Retinal pigment epithelial cell (primary cell): ENCODE measurements around the gene UNC5B.
A peak's percentile ranks its signal among the peaks of the same experiment; 100 is the strongest.

Experiments
- DNase-seq: peaks from one replicate; pipeline ENCODE4 v3.0.0-alpha.2; 2010; ENCODE audit warnings: low read depth
- H3K4me3 ChIP-seq: 2 replicates; pipeline ENCODE4 v1.5.1; 2011; ENCODE audit warnings: mild to moderate bottlenecking, low read length, control low read depth, moderate library complexity
- CTCF ChIP-seq: conservative IDR thresholded peaks from 2 replicates; pipeline ENCODE4 v1.5.1; 2011; ENCODE audit warnings: low read depth, low read length, control low read depth, inconsistent platforms

Gene UNC5B

DNA sequence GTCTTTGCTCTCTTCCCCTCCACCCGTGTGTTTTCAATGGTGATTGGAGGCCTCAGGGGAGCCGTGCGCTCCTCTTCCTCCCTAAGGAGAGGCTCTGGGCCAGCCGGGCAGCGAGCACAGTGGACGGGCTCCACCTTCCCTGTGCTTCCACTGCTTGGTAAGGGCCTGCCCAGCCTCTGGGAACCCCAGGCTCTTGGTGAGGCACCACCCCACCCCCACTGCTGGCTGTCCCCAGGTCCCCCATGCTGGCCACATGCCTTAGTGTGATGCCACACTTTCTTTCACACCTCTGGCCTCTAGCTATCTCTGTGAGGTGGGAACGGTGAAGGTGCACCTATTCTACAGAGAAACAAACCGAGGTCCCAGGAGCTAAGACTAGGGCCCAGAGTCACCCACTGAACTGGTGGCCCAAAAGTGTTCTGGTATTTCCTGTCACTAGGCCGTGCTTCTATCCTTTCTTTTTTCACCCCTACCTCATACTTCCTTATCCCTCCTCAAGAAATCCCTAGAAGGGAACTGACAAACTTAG, 53.3 kb downstream of the UNC5B start:
- DNase-seq: no peak
- TF ChIP-seq CTCF: no peak

DNA sequence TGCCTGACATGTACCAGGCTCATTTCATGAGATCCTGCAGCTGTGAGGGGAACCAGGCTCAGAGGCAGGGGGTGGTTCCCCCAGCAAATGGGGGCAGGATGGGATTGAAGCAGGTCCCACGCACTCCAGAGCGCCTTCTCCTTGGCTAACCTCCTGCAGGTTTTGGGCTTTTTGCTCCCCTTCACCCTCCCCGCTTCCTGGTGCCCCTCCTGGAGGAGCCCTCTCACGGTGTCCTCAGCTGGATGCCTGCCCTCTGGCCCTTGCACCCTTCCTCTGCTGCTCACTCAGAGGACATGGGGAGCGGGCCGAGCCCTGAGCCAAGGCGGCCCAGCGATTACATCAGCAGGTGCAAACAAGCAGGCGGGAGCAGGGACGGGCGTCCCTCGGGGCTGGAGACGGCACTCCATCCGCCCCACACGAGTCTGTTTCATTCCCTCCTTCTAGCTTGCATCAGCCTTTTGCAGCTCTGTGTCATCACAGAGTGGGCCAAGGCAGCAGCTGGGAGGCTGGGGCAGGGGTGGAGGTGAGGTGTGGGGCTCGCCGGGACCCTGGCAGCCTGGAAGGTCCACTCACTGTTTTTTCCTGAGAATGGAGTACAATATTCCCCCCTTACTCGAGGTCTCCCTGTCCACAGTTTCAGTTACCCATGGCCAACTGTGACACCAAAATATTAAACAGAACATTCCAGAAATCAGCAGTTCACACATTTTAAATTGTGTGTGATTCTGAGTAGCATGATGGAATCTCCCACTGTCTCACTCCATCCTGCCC, 54.0 kb downstream of the UNC5B start:
- no peak overlapping the region for H3K4me3 ChIP-seq
- DNase-seq: no peak
- no peak for TF ChIP-seq CTCF

More for the DNA sequence above, 53.3 kb downstream of the UNC5B start:
- no peak overlapping the region for H3K4me3 ChIP-seq

- DNase-seq: no peak
- no peak for TF ChIP-seq CTCF
- H3K4me3 ChIP-seq: no peak overlapping the region
Observed at GRCh38 chr10:71266918-71267442, 54.6 kb downstream of the UNC5B start.

GRCh38 chr10:71267508-71268240, 55.3 kb downstream of the UNC5B start:
- no peak for TF ChIP-seq CTCF
- no peak for DNase-seq
- no peak overlapping the region for H3K4me3 ChIP-seq

- H3K4me3 ChIP-seq: no peak overlapping the region
- peak; percentile 74 for TF ChIP-seq CTCF
- DNase-seq: no peak
Observed at GRCh38 chr10:71268247-71268691, 55.9 kb downstream of the UNC5B start.

DNA sequence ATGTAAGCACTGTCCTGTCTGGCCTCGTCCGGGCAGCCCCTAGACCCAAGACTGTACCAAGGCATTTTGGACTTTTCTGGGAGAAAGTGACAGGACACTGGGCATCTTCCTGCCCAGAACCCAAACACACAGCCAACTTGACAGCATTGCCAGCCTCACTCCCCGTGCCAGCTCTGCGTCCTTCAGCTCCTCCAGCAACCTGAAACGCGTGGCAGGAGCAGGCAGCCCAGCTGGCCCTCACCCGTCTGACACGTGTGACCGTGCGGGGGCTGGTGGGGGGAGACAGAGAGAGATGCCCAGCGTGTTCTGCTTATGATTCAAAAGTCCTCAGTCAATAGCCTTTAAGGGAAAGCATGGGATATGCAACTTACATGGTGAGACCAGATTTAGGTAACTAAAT, 56.4 kb downstream of the UNC5B start:
- no peak for TF ChIP-seq CTCF
- no peak overlapping the region for H3K4me3 ChIP-seq
- DNase-seq: no peak
